ENCODE data around the gene CEBPB.

DNA sequence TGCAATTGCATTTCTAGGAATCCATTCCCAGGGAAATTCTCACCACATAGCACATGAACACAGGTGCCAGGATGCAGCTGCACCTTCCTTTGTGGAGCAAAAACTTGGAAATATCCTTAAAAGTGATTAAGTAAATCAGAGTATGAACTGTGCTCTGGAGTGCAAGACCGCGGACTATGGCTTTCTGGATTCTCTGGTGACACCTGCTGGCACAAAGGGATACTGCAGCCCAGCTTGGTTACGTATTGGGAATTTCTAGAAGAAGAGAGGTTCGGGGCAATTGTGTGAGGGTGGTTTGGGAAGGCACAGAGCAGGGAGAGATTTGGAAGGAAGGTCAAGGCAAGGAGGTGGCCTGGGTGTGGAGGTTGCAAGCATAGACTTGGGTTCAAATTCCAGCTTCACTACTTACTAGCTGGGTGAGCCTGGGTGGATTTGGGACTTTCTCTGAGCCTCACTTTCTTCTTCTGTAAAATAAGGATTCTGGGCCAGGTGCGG, 21.3 kb upstream of the CEBPB start:
- TF ChIP-seq, protein P1, sequence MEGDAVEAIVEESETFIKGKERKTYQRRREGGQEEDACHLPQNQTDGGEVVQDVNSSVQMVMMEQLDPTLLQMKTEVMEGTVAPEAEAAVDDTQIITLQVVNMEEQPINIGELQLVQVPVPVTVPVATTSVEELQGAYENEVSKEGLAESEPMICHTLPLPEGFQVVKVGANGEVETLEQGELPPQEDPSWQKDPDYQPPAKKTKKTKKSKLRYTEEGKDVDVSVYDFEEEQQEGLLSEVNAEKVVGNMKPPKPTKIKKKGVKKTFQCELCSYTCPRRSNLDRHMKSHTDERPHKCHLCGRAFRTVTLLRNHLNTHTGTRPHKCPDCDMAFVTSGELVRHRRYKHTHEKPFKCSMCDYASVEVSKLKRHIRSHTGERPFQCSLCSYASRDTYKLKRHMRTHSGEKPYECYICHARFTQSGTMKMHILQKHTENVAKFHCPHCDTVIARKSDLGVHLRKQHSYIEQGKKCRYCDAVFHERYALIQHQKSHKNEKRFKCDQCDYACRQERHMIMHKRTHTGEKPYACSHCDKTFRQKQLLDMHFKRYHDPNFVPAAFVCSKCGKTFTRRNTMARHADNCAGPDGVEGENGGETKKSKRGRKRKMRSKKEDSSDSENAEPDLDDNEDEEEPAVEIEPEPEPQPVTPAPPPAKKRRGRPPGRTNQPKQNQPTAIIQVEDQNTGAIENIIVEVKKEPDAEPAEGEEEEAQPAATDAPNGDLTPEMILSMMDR (conservative IDR thresholded peaks at IDR 0.05) = peak; percentile 98
- TF ChIP-seq ZFX (IDR thresholded peaks at IDR 0.05) = no peak
